H1 (cell line): ENCODE results near the gene NFIX. TPM values are rescaled to one million over a fixed set of nuclear protein-coding genes. Genes with fewer than 3 reads are reported as not detected.
A peak's percentile ranks its signal among the peaks of the same experiment; 100 is the strongest.

ENCODE experiments used
- ASH2L ChIP-seq: fragments of 200-600, 300-600 bp; sonication (generic); IDR thresholded peaks from one replicate; pipeline ENCODE4 v1.7.1; 2017; ENCODE audit warnings: low read length
- ATF3 ChIP-seq: IDR thresholded peaks from 2 replicates; pipeline ENCODE4 v1.6.1; 2011; ENCODE audit warnings: low read depth, mild to moderate bottlenecking, low read length; ENCODE audit not compliant: insufficient read depth
- CBX8 ChIP-seq: fragments of 300-800, 300-1000 bp; sonication (generic); IDR thresholded peaks from 2 replicates; pipeline ENCODE4 v1.7.1; 2016; ENCODE audit warnings: low read depth, low read length, borderline replicate concordance
- CHD2 ChIP-seq: IDR thresholded peaks from 2 replicates; pipeline ENCODE4 v1.6.1; 2012; ENCODE audit warnings: low read length, improper control_type of control experiment
- CTBP2 ChIP-seq: IDR thresholded peaks from 2 replicates; pipeline ENCODE4 v1.7.0; 2011; ENCODE audit warnings: borderline replicate concordance, mild to moderate bottlenecking, moderate library complexity, mixed read lengths, low read length; ENCODE audit not compliant: insufficient read depth, insufficient read length
- EGR1 ChIP-seq: IDR thresholded peaks from 2 replicates; pipeline ENCODE4 v1.6.1; 2011; ENCODE audit warnings: low read depth, low read length, borderline replicate concordance
- EP300 ChIP-seq, 2 experiments: IDR thresholded peaks; 1 replicate in 1 of 2; 2 replicates in 1 of 2; pipeline ENCODE4 v1.6.1; 2011 to 2012; ENCODE audit warnings: low read depth in 2 of 2, low read length in 2 of 2, mild to moderate bottlenecking in 2 of 2, borderline replicate concordance in 1 of 2, inconsistent platforms in 1 of 2, moderate library complexity in 1 of 2
- EZH2 ChIP-seq: fragments of 200-600 bp; sonication (generic); IDR thresholded peaks from 2 replicates; pipeline ENCODE4 v1.7.1; 2012; ENCODE audit warnings: low read depth, mild to moderate bottlenecking, moderate library complexity, low read length, inconsistent platforms; ENCODE audit not compliant: severe bottlenecking
- FOSL1 ChIP-seq: IDR thresholded peaks from 2 replicates; pipeline ENCODE4 v1.6.1; 2011; ENCODE audit warnings: mild to moderate bottlenecking, low read depth, low read length, moderate library complexity; ENCODE audit not compliant: insufficient read depth
- HDAC2 ChIP-seq, 2 experiments: fragments of 300-600 bp in 1 of 2; sonication (generic) in 1 of 2; IDR thresholded peaks; 2 replicates each; pipeline ENCODE4 v1.6.1; 2011 to 2012; ENCODE audit warnings: low read depth in 2 of 2, low read length in 2 of 2, mild to moderate bottlenecking in 2 of 2, moderate library complexity in 2 of 2, borderline replicate concordance in 1 of 2, inconsistent platforms in 1 of 2
- JUND ChIP-seq: IDR thresholded peaks from 2 replicates; pipeline ENCODE4 v1.6.1; 2011; ENCODE audit warnings: mild to moderate bottlenecking, improper control_type of control experiment, low read length
- KDM1A ChIP-seq: fragments of 200-600, 300-600 bp; sonication (generic); IDR thresholded peaks from 2 replicates; pipeline ENCODE4 v1.7.1; 2016; ENCODE audit warnings: mild to moderate bottlenecking, low read length, borderline replicate concordance
- KDM5A ChIP-seq: fragments of 200-600 bp; IDR thresholded peaks from 2 replicates; pipeline ENCODE4 v1.7.1; 2012; ENCODE audit warnings: mild to moderate bottlenecking, low read length, inconsistent platforms, mixed read lengths
- NANOG ChIP-seq: IDR thresholded peaks from 2 replicates; pipeline ENCODE4 v1.6.1; 2011; ENCODE audit warnings: low read length, low read depth, mild to moderate bottlenecking, inconsistent platforms; ENCODE audit not compliant: insufficient read depth, poor library complexity, severe bottlenecking
- NRF1 ChIP-seq: IDR thresholded peaks from 2 replicates; pipeline ENCODE4 v1.6.1; 2011; ENCODE audit warnings: mild to moderate bottlenecking, low read depth, low read length, improper control_type of control experiment
- PHF8 ChIP-seq: fragments of 200-600 bp; sonication (generic); conservative IDR thresholded peaks from 2 replicates; pipeline ENCODE4 v1.7.1; 2012; ENCODE audit warnings: low read depth, mild to moderate bottlenecking, inconsistent platforms, low read length, moderate library complexity
- POLR2AphosphoS5 ChIP-seq: IDR thresholded peaks from 2 replicates; pipeline ENCODE4 v1.6.1; 2011; ENCODE audit warnings: low read depth, low read length
- SIN3A ChIP-seq, 2 experiments: IDR thresholded peaks in 1 of 2; conservative IDR thresholded peaks in 1 of 2; 2 replicates each; pipeline ENCODE4 v1.6.1; 2011 to 2012; ENCODE audit warnings: low read length in 2 of 2, improper control_type of control experiment in 1 of 2, low read depth in 1 of 2, mild to moderate bottlenecking in 1 of 2
- SUZ12 ChIP-seq: fragments of 200-600 bp; sonication (generic); IDR thresholded peaks from 2 replicates; pipeline ENCODE4 v1.6.1; 2012; ENCODE audit warnings: mild to moderate bottlenecking, inconsistent platforms, low read length, moderate library complexity, mixed read lengths
- USF2 ChIP-seq: IDR thresholded peaks from 2 replicates; pipeline ENCODE4 v1.6.1; 2011; ENCODE audit warnings: low read length, improper control_type of control experiment
- ZNF274 ChIP-seq: IDR thresholded peaks from 2 replicates; pipeline ENCODE4 v1.7.0; 2012; ENCODE audit warnings: low read length, borderline replicate concordance; ENCODE audit errors: extremely low read depth
- polyA plus RNA-seq, 7 experiments: library from polyadenylated mRNA; depleted of rRNA in 3 of 7; stranded (reverse) in 5 of 7; unstranded in 2 of 7; fragments of >200 nt in 5 of 7; fragments of 200-250 nt in 2 of 7; gene quantifications; 1 replicate in 5 of 7; 2 replicates in 1 of 7; 4 replicates in 1 of 7; pipeline versions ENCODE4 v1.2.1 to v1.2.3, GENCODE V29; 2011 to 2013; ENCODE audit warnings: missing spikeins in 2 of 7, mixed read lengths in 2 of 7
- total RNA-seq: library from RNA; stranded (reverse); fragmentation: NEBNext Ultra II Directional; extraction: Animal tissue kit (Norgen Biotek cat#: 25700); gene quantifications from 2 replicates; pipeline ENCODE4 v1.2.1, GENCODE V29; 2021

The NFIX gene
- total and polyA plus RNA-seq, 2 of the 8 experiments (the other 6 are each of a cell fraction or from before 2014, with no cell fraction given) = 0.03 to 0.20 TPM

GRCh38 chr19:13014101-13014920, 19.0 kb downstream of the NFIX start (continued):
- no peak; the same call in 1 of the 2 replicates for TF ChIP-seq CBX8
- no peak for TF ChIP-seq ASH2L
- TF ChIP-seq JUND = no peak
- TF ChIP-seq EZH2 = peak; percentile 91
- no peak for TF ChIP-seq EP300 (IDR thresholded peaks at IDR 0.05; ENCODE audit: borderline replicate concordance in 1 of 2, low read depth in 2 of 2, low read length in 2 of 2)
- no peak for TF ChIP-seq CHD2
- TF ChIP-seq EGR1 = 0 out of 2 replicates have a peak, but pooled peaks have one; percentile 34
- no peak for TF ChIP-seq KDM5A
- TF ChIP-seq SIN3A (conservative IDR thresholded peaks at IDR 0.05 in 1 of 2, IDR thresholded peaks at IDR 0.05 in 1 of 2; ENCODE audit: low read depth in 1 of 2, low read length in 2 of 2) = no peak
- TF ChIP-seq POLR2AphosphoS5 = no peak
- TF ChIP-seq FOSL1 = no peak
- no peak for TF ChIP-seq ATF3
- TF ChIP-seq ZNF274 = no peak
- TF ChIP-seq PHF8 = no peak
- no peak for TF ChIP-seq KDM1A
- TF ChIP-seq CTBP2 = peak; percentile 92
- TF ChIP-seq USF2 = no peak
- TF ChIP-seq HDAC2 (IDR thresholded peaks at IDR 0.05; ENCODE audit: borderline replicate concordance in 1 of 2, low read depth in 2 of 2, low read length in 2 of 2) = no peak
- no peak for TF ChIP-seq NRF1
- peak; percentile 84 for TF ChIP-seq SUZ12
- no peak for TF ChIP-seq NANOG
